GM12878 (cell line): ENCODE measurements around the gene SEPTIN11.

Source experiments
- CTCF ChIP-seq, 3 experiments: IDR thresholded peaks in 2 of 3; conservative IDR thresholded peaks in 1 of 3; 2 replicates each; pipeline ENCODE4 v1.5.1; 2011; ENCODE audit warnings: low read depth in 3 of 3, low read length in 3 of 3, mild to moderate bottlenecking in 3 of 3, control low read depth in 2 of 3, moderate library complexity in 2 of 3, inconsistent platforms in 1 of 3, mixed read lengths in 1 of 3; ENCODE audit not compliant: control insufficient read depth in 2 of 3, insufficient read depth in 1 of 3; ENCODE audit errors: extremely low read depth in 1 of 3
- EGR1 ChIP-seq, 2 experiments: IDR thresholded peaks; 1 replicate in 1 of 2; 2 replicates in 1 of 2; pipeline ENCODE4 v1.6.1; 2011 to 2012; ENCODE audit warnings: low read depth in 2 of 2, low read length in 2 of 2, borderline replicate concordance in 1 of 2, mild to moderate bottlenecking in 1 of 2, moderate library complexity in 1 of 2
- EZH2 ChIP-seq: IDR thresholded peaks from 2 replicates; pipeline ENCODE4 v1.6.1; 2012; ENCODE audit warnings: low read depth, mild to moderate bottlenecking, control low read depth, inconsistent platforms, low read length, borderline replicate concordance; ENCODE audit not compliant: control insufficient read depth
- FOXK2 ChIP-seq: fragments of 450-650 bp; IDR thresholded peaks from 2 replicates; pipeline ENCODE4 v1.6.1; 2017; ENCODE audit warnings: mild to moderate bottlenecking, moderate library complexity
- MYC ChIP-seq: IDR thresholded peaks from 2 replicates; pipeline ENCODE4 v1.6.1; 2011; ENCODE audit warnings: mild to moderate bottlenecking, low read length, moderate library complexity, inconsistent platforms; ENCODE audit not compliant: insufficient read depth, insufficient replicate concordance, insufficient read length, severe bottlenecking
- NR2C2 ChIP-seq: IDR thresholded peaks from 2 replicates; pipeline ENCODE4 v1.6.1; 2011; ENCODE audit warnings: borderline replicate concordance, low read depth; ENCODE audit not compliant: control insufficient read depth, insufficient read length
- POLR2A ChIP-seq: IDR thresholded peaks from 2 replicates; pipeline ENCODE4 v1.6.1; 2011; ENCODE audit warnings: low read depth, mild to moderate bottlenecking, low read length
- REST ChIP-seq: IDR thresholded peaks from 2 replicates; pipeline ENCODE4 v1.6.1; 2012; ENCODE audit warnings: mild to moderate bottlenecking, low read depth, low read length
- SIX5 ChIP-seq: IDR thresholded peaks from 2 replicates; pipeline ENCODE4 v1.6.1; 2011; ENCODE audit warnings: mild to moderate bottlenecking, low read depth, low read length, moderate library complexity; ENCODE audit not compliant: severe bottlenecking
- SP1 ChIP-seq: IDR thresholded peaks from one replicate; pipeline ENCODE4 v1.6.1; 2011; ENCODE audit warnings: low read depth, low read length
- TBL1XR1 ChIP-seq: IDR thresholded peaks from 2 replicates; pipeline ENCODE4 v1.6.1; 2012; ENCODE audit warnings: low read depth, low read length, improper control_type of control experiment
- TCF7 ChIP-seq: IDR thresholded peaks from 2 replicates; pipeline ENCODE4 v1.6.1; 2014; ENCODE audit warnings: antibody characterized with exemption, borderline replicate concordance
- WRNIP1 ChIP-seq: IDR thresholded peaks from 2 replicates; pipeline ENCODE4 v1.6.1; 2011; ENCODE audit warnings: low read depth, low read length, improper control_type of control experiment, borderline replicate concordance
- ZNF207 ChIP-seq: fragments of 450-650 bp; IDR thresholded peaks from 2 replicates; pipeline ENCODE4 v1.6.1; 2014; ENCODE audit warnings: antibody characterized with exemption, mild to moderate bottlenecking, borderline replicate concordance

- TF ChIP-seq MYC (no peak), WRNIP1 (no peak), TBL1XR1 (no peak), CTCF (IDR thresholded peaks at IDR 0.05 in 2 of 3, conservative IDR thresholded peaks at IDR 0.05 in 1 of 3; ENCODE audit: control insufficient read depth in 2 of 3, extremely low read depth in 1 of 3, insufficient read depth in 1 of 3, low read depth in 3 of 3, low read length in 3 of 3) (no peak), POLR2A (no peak), EZH2 (no peak), REST (no peak), ZNF207 (no peak), NR2C2 (no peak), TCF7 (no peak), SIX5 (no peak), SP1 (no peak), FOXK2 (no peak), EGR1 (IDR thresholded peaks at IDR 0.05; ENCODE audit: borderline replicate concordance in 1 of 2, low read depth in 2 of 2, low read length in 2 of 2) (no peak)
Observed at GRCh38 chr4:76931087-76931486, 18.5 kb upstream of the SEPTIN11 start.
